ENCODE data around the gene CATSPERB.
"Not testable (repeated sequence)": the region's sequence is repeated elsewhere in the genome, so short reads cannot be mapped to it uniquely, and the experiment has no call there.

The CATSPERB gene

GRCh38 chr14:91732859-91733477 is 1.1 kb upstream of the CATSPERB start:
- FAIRE-seq, result peak; percentile 30

GRCh38 chr14:91732439-91732838 is 553 bp upstream of the CATSPERB start:
- FAIRE-seq, result no peak

GRCh38 chr14:91731018-91731417 is 868 bp downstream of the CATSPERB start:
- FAIRE-seq, result no peak

- no peak for FAIRE-seq
These were observed 2.1 kb downstream of the CATSPERB start for GRCh38 chr14:91729756-91730155.

GRCh38 chr14:91728616-91729183 is 3.2 kb downstream of the CATSPERB start:
- FAIRE-seq, result no peak

- no peak for FAIRE-seq
These were observed 4.8 kb downstream of the CATSPERB start for GRCh38 chr14:91727121-91727520.

- FAIRE-seq, result no peak
These were observed 8.4 kb downstream of the CATSPERB start for GRCh38 chr14:91723501-91723900.

GRCh38 chr14:91722386-91722785 is 9.5 kb downstream of the CATSPERB start:
- FAIRE-seq, result no peak

- no peak for FAIRE-seq
These were observed 12.0 kb downstream of the CATSPERB start for GRCh38 chr14:91719839-91720238.

- FAIRE-seq, result no peak
These were observed 14.9 kb downstream of the CATSPERB start for GRCh38 chr14:91716999-91717398.

- FAIRE-seq, result no peak
These were observed 17.1 kb downstream of the CATSPERB start for GRCh38 chr14:91714805-91715204.

- no peak for FAIRE-seq
These were observed 23.1 kb downstream of the CATSPERB start for GRCh38 chr14:91708795-91709194.

GRCh38 chr14:91706996-91707395 is 24.9 kb downstream of the CATSPERB start:
- no peak for FAIRE-seq

- FAIRE-seq, result peak; percentile 68
These were observed 37.2 kb downstream of the CATSPERB start for GRCh38 chr14:91694643-91695042.

GRCh38 chr14:91693346-91693745 is 38.5 kb downstream of the CATSPERB start:
- no peak for FAIRE-seq

GRCh38 chr14:91692075-91692474 is 39.8 kb downstream of the CATSPERB start:
- FAIRE-seq, result no peak

GRCh38 chr14:91689608-91690007 is 42.3 kb downstream of the CATSPERB start:
- no peak for FAIRE-seq

- FAIRE-seq, result not testable (repeated sequence)
These were observed 44.5 kb downstream of the CATSPERB start for GRCh38 chr14:91687436-91687835.

- no peak for FAIRE-seq
These were observed 46.3 kb downstream of the CATSPERB start for GRCh38 chr14:91685600-91685999.

- no peak for FAIRE-seq
These were observed 49.9 kb downstream of the CATSPERB start for GRCh38 chr14:91681893-91682563.

GRCh38 chr14:91681118-91681517 is 50.8 kb downstream of the CATSPERB start:
- no peak for FAIRE-seq

- FAIRE-seq, result no peak
These were observed 52.6 kb downstream of the CATSPERB start for GRCh38 chr14:91679273-91679672.

GRCh38 chr14:91677687-91678086 is 54.2 kb downstream of the CATSPERB start:
- not testable (repeated sequence) for FAIRE-seq

- FAIRE-seq, result no peak
These were observed 57.0 kb downstream of the CATSPERB start for GRCh38 chr14:91674911-91675310.

Data from islet of Langerhans (tissue), 1 donor.